Ishikawa (cell line): ENCODE data around the gene IGFN1.
A peak's percentile ranks its signal among the peaks of the same experiment; 100 is the strongest.

ENCODE experiments used
- CEBPB ChIP-seq: IDR thresholded peaks from 2 replicates; pipeline ENCODE4 v1.6.1; 2012
- CREB1 ChIP-seq: IDR thresholded peaks from 2 replicates; pipeline ENCODE4 v1.6.1; 2012; ENCODE audit warnings: low read depth
- EGR1 ChIP-seq: IDR thresholded peaks from 2 replicates; pipeline ENCODE4 v1.6.1; 2012
- EP300 ChIP-seq: IDR thresholded peaks from 2 replicates; pipeline ENCODE4 v1.6.1; 2012; ENCODE audit warnings: borderline replicate concordance
- FOXM1 ChIP-seq: IDR thresholded peaks from 2 replicates; pipeline ENCODE4 v1.6.1; 2012; ENCODE audit warnings: low read depth, borderline replicate concordance
- NFIC ChIP-seq: IDR thresholded peaks from 2 replicates; pipeline ENCODE4 v1.6.1; 2012
- RAD21 ChIP-seq: IDR thresholded peaks from 2 replicates; pipeline ENCODE4 v1.6.1; 2012; ENCODE audit warnings: low read depth
- TAF1 ChIP-seq: IDR thresholded peaks from 2 replicates; pipeline ENCODE4 v1.6.1; 2012; ENCODE audit warnings: low read depth, mild to moderate bottlenecking
- TCF12 ChIP-seq: IDR thresholded peaks from 2 replicates; pipeline ENCODE4 v1.6.1; 2012; ENCODE audit warnings: low read depth
- TEAD4 ChIP-seq: IDR thresholded peaks from 2 replicates; pipeline ENCODE4 v1.6.1; 2012
- YY1 ChIP-seq: IDR thresholded peaks from 2 replicates; pipeline ENCODE4 v1.6.1; 2012; ENCODE audit warnings: low read depth
- ZBTB7A ChIP-seq: IDR thresholded peaks from 2 replicates; pipeline ENCODE4 v1.6.1; 2012; ENCODE audit warnings: low read depth
- TF ChIP-seq, protein P1 (sequence below): IDR thresholded peaks from 2 replicates; pipeline ENCODE4 v1.6.1; 2012
- TF ChIP-seq, protein P2 (sequence below): IDR thresholded peaks from 2 replicates; pipeline ENCODE4 v1.6.1; 2012; ENCODE audit warnings: low read depth, mild to moderate bottlenecking
- TF ChIP-seq, protein P3 (sequence below): IDR thresholded peaks from 2 replicates; pipeline ENCODE4 v1.6.1; 2012

The IGFN1 gene

DNA sequence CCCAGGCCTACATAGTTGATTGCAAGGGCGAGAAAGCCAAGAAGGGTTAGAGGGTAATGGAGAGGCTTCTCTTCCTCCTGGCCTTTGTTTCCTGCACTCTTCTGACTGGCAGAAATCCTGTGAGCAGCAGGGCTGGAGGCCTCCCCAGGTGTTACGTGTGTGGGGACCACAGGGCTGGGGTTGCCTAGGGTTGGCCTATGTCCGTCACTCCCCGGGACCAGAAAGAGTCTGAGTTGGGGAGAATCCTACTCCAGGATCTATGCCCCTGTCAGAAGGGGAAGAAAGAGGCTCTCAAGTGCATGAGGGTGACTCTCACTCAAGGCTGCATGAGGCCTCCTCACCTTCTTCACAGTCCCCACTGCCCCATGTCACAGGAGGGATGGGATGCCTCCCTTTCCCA, 38.5 kb downstream of the IGFN1 start:
- TF ChIP-seq EP300 (no peak), TCF12 (no peak), CREB1 (no peak), FOXM1 (no peak), CEBPB (no peak), NFIC (no peak), TAF1 (no peak), ZBTB7A (no peak), TEAD4 (no peak), RAD21 (no peak), YY1 (no peak), EGR1 (no peak)
- TF ChIP-seq, protein P1, sequence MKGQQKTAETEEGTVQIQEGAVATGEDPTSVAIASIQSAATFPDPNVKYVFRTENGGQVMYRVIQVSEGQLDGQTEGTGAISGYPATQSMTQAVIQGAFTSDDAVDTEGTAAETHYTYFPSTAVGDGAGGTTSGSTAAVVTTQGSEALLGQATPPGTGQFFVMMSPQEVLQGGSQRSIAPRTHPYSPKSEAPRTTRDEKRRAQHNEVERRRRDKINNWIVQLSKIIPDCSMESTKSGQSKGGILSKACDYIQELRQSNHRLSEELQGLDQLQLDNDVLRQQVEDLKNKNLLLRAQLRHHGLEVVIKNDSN = no peak
- TF ChIP-seq, protein P2, sequence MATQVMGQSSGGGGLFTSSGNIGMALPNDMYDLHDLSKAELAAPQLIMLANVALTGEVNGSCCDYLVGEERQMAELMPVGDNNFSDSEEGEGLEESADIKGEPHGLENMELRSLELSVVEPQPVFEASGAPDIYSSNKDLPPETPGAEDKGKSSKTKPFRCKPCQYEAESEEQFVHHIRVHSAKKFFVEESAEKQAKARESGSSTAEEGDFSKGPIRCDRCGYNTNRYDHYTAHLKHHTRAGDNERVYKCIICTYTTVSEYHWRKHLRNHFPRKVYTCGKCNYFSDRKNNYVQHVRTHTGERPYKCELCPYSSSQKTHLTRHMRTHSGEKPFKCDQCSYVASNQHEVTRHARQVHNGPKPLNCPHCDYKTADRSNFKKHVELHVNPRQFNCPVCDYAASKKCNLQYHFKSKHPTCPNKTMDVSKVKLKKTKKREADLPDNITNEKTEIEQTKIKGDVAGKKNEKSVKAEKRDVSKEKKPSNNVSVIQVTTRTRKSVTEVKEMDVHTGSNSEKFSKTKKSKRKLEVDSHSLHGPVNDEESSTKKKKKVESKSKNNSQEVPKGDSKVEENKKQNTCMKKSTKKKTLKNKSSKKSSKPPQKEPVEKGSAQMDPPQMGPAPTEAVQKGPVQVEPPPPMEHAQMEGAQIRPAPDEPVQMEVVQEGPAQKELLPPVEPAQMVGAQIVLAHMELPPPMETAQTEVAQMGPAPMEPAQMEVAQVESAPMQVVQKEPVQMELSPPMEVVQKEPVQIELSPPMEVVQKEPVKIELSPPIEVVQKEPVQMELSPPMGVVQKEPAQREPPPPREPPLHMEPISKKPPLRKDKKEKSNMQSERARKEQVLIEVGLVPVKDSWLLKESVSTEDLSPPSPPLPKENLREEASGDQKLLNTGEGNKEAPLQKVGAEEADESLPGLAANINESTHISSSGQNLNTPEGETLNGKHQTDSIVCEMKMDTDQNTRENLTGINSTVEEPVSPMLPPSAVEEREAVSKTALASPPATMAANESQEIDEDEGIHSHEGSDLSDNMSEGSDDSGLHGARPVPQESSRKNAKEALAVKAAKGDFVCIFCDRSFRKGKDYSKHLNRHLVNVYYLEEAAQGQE = no peak
- TF ChIP-seq, protein P3, sequence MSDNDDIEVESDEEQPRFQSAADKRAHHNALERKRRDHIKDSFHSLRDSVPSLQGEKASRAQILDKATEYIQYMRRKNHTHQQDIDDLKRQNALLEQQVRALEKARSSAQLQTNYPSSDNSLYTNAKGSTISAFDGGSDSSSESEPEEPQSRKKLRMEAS = no peak

DNA sequence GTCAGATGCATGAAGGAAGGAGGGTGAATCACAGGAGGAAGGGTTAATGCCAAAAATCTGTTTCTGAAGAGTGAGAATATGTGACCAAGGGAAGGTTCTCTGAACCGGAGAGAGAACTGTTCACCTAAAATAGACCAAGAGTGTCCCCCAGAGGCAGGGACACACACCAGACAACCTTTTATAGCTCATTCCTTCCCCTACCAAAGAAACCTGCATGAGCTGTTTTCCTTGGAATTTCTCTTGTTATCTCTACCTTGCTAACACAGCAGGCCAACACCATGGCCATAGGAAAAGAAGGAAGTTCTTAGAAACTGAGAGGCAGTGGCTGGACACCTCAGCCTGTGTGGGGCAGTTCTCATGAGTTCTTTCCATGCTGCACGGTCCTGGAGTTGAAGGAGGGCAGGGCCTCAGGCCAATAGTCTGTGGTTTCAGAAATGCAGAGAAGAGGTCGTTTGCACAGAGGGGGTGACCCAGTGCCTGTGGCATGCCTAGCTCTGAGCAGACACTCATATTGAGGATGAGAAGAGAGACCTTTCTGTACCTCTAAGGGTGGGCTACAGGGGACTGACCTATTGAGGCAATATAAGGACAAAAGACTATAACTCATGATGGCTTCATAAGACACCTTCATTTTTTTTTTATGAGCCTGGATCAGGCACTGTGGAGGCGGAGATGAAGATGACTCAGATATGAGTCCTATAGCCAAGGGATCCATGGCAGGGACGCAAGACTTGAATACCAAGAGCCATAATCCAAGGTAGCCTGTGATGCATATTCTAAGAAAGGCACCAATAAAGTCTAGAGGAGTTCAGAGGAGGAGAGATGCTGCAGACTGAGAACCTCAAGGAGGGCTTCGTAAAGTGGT, 39.4 kb downstream of the IGFN1 start:
- TF ChIP-seq YY1 (no peak), RAD21 (peak; percentile 29)

DNA sequence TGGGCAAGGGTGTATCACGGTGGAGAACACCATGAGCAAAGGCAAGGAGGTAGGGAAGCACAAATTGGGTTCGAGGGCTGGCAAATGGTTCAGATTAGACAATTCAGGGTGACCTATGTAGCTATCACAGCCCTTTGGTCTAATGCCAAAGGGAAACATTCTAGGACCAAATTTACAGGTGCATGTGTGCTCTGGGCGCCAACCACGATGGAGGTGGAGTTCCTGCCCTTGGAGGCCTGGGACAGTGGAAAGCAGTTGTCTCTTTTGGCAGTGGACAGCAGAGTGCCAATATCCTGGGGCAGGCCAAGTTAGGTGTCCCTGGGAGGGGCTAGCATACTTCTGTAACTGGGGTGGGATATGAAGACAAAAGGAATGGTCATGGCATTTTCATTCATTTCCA, 40.1 kb downstream of the IGFN1 start:
- TF ChIP-seq TEAD4 = no peak
- TF ChIP-seq, protein P1 = no peak
- no peak for TF ChIP-seq TCF12
- TF ChIP-seq, protein P2 = no peak
- no peak for TF ChIP-seq EGR1
- no peak for TF ChIP-seq EP300
- no peak for TF ChIP-seq YY1
- no peak for TF ChIP-seq NFIC
- no peak for TF ChIP-seq CREB1
- TF ChIP-seq, protein P3 = no peak
- no peak for TF ChIP-seq FOXM1
- TF ChIP-seq RAD21 = no peak
- no peak for TF ChIP-seq CEBPB
- no peak for TF ChIP-seq ZBTB7A
- no peak for TF ChIP-seq TAF1

DNA sequence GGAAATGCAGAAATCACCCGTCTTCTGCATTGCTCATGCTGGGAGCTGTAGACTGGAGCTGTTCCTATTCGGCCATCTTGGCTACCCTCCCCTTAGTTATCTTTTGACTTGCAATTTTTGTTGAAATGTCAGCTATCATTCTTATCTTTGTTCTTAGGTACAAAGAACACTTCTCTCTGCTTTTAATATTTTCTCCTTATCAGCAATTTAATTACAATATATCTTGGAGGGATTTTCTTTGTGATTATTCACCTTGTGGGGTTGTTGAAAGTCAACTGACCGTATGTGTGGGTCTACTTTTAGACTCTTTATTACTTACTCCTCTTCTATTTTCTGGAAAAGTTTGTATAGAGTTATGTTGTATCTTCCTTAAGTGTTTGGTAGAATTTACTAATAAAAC, 49.5 kb downstream of the IGFN1 start:
- TF ChIP-seq, protein P1 = no peak
- TF ChIP-seq ZBTB7A (no peak), NFIC (no peak), RAD21 (no peak), CREB1 (no peak), CEBPB (no peak), YY1 (no peak)

DNA sequence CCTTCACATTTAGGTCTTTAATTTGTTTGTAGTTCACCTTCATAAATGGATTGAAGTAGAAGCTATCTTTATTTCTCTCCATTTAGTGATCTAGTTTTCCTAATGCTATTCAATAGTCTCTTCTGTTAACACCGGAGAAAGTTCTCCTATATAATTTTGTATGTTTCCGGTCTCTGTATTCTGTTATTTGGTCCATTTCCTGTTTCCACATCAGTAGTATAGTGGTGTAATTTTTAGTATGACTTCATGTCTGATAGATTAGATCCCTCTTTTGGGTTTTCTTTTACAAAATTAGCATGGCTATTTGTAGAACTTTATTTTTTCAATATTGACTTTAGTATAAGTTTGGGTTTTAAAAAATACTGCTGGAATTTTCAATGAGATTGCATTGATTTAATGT, 51.1 kb downstream of the IGFN1 start:
- no peak for TF ChIP-seq CREB1
- TF ChIP-seq EP300 = no peak
- no peak for TF ChIP-seq TEAD4

DNA sequence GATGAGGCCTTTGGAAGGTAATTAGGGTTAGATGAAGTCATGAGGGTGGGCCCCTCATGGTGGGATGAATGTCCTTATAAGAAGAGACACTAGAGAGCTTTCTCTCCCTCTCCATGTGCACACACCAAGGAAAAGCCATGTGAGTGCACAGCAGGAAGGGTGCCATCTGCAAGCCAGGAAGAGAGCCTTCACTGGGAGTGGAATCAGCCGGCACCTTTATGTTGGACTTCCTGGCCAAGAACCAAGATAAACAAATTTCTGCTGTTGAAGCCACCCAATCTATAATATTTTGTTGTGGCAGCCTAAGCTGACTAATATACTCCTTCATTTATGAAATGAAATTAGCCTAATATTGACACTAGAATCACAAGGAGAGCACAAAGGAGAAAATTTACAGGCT, 54.5 kb downstream of the IGFN1 start:
- TF ChIP-seq CEBPB (no peak), ZBTB7A (no peak), FOXM1 (no peak), EGR1 (no peak), TEAD4 (no peak), TCF12 (no peak), CREB1 (no peak), NFIC (no peak), RAD21 (no peak), YY1 (no peak), TAF1 (no peak), EP300 (no peak)
- TF ChIP-seq, protein P3 = no peak
- TF ChIP-seq, protein P2 = no peak
- TF ChIP-seq, protein P1 = no peak
